GM13977 (cell line): ENCODE results near the gene CNTNAP5.
"Not testable (repeated sequence)": the region's sequence is repeated elsewhere in the genome, so short reads cannot be mapped to it uniquely, and the experiment has no call there.

Experiments used
- DNase-seq: peaks from one replicate; pipeline ENCODE4 v3.0.0; 2012; ENCODE audit warnings: low spot score
- CTCF ChIP-seq: IDR thresholded peaks from 2 replicates; pipeline ENCODE4 v1.5.1; 2012; ENCODE audit warnings: mild to moderate bottlenecking, control low read depth; ENCODE audit not compliant: insufficient read depth; ENCODE audit errors: extremely low read depth, missing control alignments
- in situ Hi-C: fragments of 300-500 bp; cut with MboI; formaldehyde crosslinking; loops from one replicate; pipeline ENCODE4 v1.12.0; 2022; ENCODE audit warnings: low sequenced_read_pairs, low pct_unique_long_range_greater_than_20kb, mixed read lengths, inconsistent platforms; ENCODE audit not compliant: unreplicated experiment

CNTNAP5 gene

GRCh38 chr2:124369181-124369580 is 344.1 kb downstream of the CNTNAP5 start:
- TF ChIP-seq CTCF, result no peak
- in situ Hi-C loops, result no loop called here
- no peak for DNase-seq

- no peak for TF ChIP-seq CTCF
- DNase-seq, result no peak
- in situ Hi-C loops, result no loop called here
Observed at GRCh38 chr2:124380221-124380749, 355.2 kb downstream of the CNTNAP5 start.

GRCh38 chr2:124382067-124382618 is 357.1 kb downstream of the CNTNAP5 start:
- TF ChIP-seq CTCF, result no peak
- in situ Hi-C loops, result no loop called here
- DNase-seq, result no peak

- TF ChIP-seq CTCF, result no peak
- no peak for DNase-seq
- in situ Hi-C loops, result no loop called here
Observed at GRCh38 chr2:124395961-124396360, 370.9 kb downstream of the CNTNAP5 start.

GRCh38 chr2:124402274-124402673 is 377.2 kb downstream of the CNTNAP5 start:
- in situ Hi-C loops, result no loop called here
- TF ChIP-seq CTCF, result no peak
- no peak for DNase-seq

- in situ Hi-C loops, result not testable (repeated sequence)
Observed at GRCh38 chr2:124407836-124408534, 382.9 kb downstream of the CNTNAP5 start.

GRCh38 chr2:124424074-124424473 is 399.0 kb downstream of the CNTNAP5 start:
- in situ Hi-C loops, result no loop called here
- no peak for DNase-seq
- no peak for TF ChIP-seq CTCF

More at GRCh38 chr2:124407836-124408534, 382.9 kb downstream of the CNTNAP5 start:
- not testable (repeated sequence) for DNase-seq
